HG03175 (cell line): Measurements from ENCODE around the gene PRR9.
"Not testable (repeated sequence)": the region's sequence is repeated elsewhere in the genome, so short reads cannot be mapped to it uniquely, and the experiment has no call there.

ENCODE experiments used
- ATAC-seq: cut with Tn5 transposase; IDR thresholded peaks from one replicate; pipeline ENCODE4 v1.9.1; 2021; ENCODE audit warnings: mild to moderate bottlenecking, moderate library complexity; ENCODE audit not compliant: unreplicated experiment

Gene PRR9

GRCh38 chr1:153229076-153229829 is 11.9 kb downstream of the PRR9 start:
- ATAC-seq, result not testable (repeated sequence)

GRCh38 chr1:153231363-153231762 is 14.0 kb downstream of the PRR9 start:
- ATAC-seq, result no peak

GRCh38 chr1:153231785-153232184 is 14.4 kb downstream of the PRR9 start:
- no peak for ATAC-seq

GRCh38 chr1:153232553-153232952 is 15.2 kb downstream of the PRR9 start:
- ATAC-seq, result no peak

- no peak for ATAC-seq
Measured at GRCh38 chr1:153233448-153233847, 16.1 kb downstream of the PRR9 start.

- ATAC-seq, result no peak
Measured at GRCh38 chr1:153238527-153238926, 21.1 kb downstream of the PRR9 start.

GRCh38 chr1:153242160-153242559 is 24.8 kb downstream of the PRR9 start:
- ATAC-seq, result no peak

- no peak for ATAC-seq
Measured at GRCh38 chr1:153245466-153245865, 28.1 kb downstream of the PRR9 start.

- ATAC-seq, result no peak
Measured at GRCh38 chr1:153246018-153246417, 28.6 kb downstream of the PRR9 start.

GRCh38 chr1:153246825-153247224 is 29.4 kb downstream of the PRR9 start:
- no peak for ATAC-seq

- no peak for ATAC-seq
Measured at GRCh38 chr1:153248176-153248879, 30.9 kb downstream of the PRR9 start.

- ATAC-seq, result no peak
Measured at GRCh38 chr1:153250166-153250565, 32.8 kb downstream of the PRR9 start.

- ATAC-seq, result no peak
Measured at GRCh38 chr1:153251087-153251486, 33.7 kb downstream of the PRR9 start.

GRCh38 chr1:153251562-153251961 is 34.2 kb downstream of the PRR9 start:
- ATAC-seq, result no peak

- no peak for ATAC-seq
Measured at GRCh38 chr1:153251988-153252387, 34.6 kb downstream of the PRR9 start.

GRCh38 chr1:153253076-153253475 is 35.7 kb downstream of the PRR9 start:
- no peak for ATAC-seq

GRCh38 chr1:153253693-153254092 is 36.3 kb downstream of the PRR9 start:
- ATAC-seq, result peak; percentile 53

GRCh38 chr1:153259387-153259786 is 42.0 kb downstream of the PRR9 start, which contains the start of gene LORICRIN:
LORICRIN (plus strand) TSS chr1:153259687; CDS start chr1:153260950, 1,263 bp downstream.
- ATAC-seq, result no peak

GRCh38 chr1:153260585-153261280 is 43.3 kb downstream of the PRR9 start:
- ATAC-seq, result peak; percentile 40

GRCh38 chr1:153261281-153262069 is 44.1 kb downstream of the PRR9 start:
- peak; percentile 16 for ATAC-seq

- no peak for ATAC-seq
Measured at GRCh38 chr1:153262070-153262366, 44.6 kb downstream of the PRR9 start.
